HepG2 (cell line): Measurements from ENCODE around the gene AKR7A2. TPM values are rescaled to one million over a fixed set of nuclear protein-coding genes. Genes with fewer than 3 reads are reported as not detected.

Experiments used
- BCL6 ChIP-seq: IDR thresholded peaks from 2 replicates; pipeline ENCODE4 v1.6.1; 2016; ENCODE audit warnings: missing genetic modification reagents, missing compliant biosample characterization
- EZH2 ChIP-seq: conservative IDR thresholded peaks from 2 replicates; pipeline ENCODE4 v1.6.1; 2012; ENCODE audit warnings: mild to moderate bottlenecking, low read depth, low read length, moderate library complexity
- FLYWCH1 ChIP-seq: sonication (generic); formaldehyde crosslinking; IDR thresholded peaks from 2 replicates; pipeline ENCODE4 v1.8.1; 2023; ENCODE audit warnings: mild to moderate bottlenecking, missing genetic modification reagents
- MTF2 ChIP-seq: sonication (generic); formaldehyde crosslinking; IDR thresholded peaks from 2 replicates; pipeline ENCODE4 v1.5.0; 2020; ENCODE audit warnings: missing genetic modification reagents, borderline replicate concordance
- SOX5 ChIP-seq: IDR thresholded peaks from 2 replicates; pipeline ENCODE4 v1.6.1; 2016; ENCODE audit warnings: borderline replicate concordance
- polyA plus RNA-seq, 8 experiments: library from polyadenylated mRNA; depleted of rRNA in 3 of 8; stranded (reverse) in 7 of 8; unstranded in 1 of 8; fragments of >200 nt; fragmentation: Illumina TruSeq in 4 of 8; extraction: Trizol in 4 of 8; gene quantifications; 2 replicates each; pipeline versions ENCODE4 v1.2.1 to v1.2.3, GENCODE V29; 2011 to 2016; ENCODE audit warnings: low read depth in 4 of 8, missing spikeins in 1 of 8, mixed read lengths in 1 of 8; ENCODE audit not compliant: insufficient read depth in 1 of 8
- total RNA-seq, 5 experiments: library from RNA; depleted of rRNA; stranded (reverse); fragments of >200 nt; fragmentation: Illumina TruSeq; extraction: Trizol; gene quantifications; 2 replicates each; pipeline ENCODE4 v1.2.3, GENCODE V29; 2016; ENCODE audit warnings: low read depth in 1 of 5
- TF ChIP-seq, protein P1 (sequence below): IDR thresholded peaks from 2 replicates; pipeline ENCODE4 v1.6.1; 2016; ENCODE audit warnings: low read depth, missing genetic modification reagents, missing compliant biosample characterization
- TF ChIP-seq, protein P2 (sequence below): IDR thresholded peaks from 2 replicates; pipeline ENCODE4 v1.6.1; 2016; ENCODE audit warnings: missing biosample characterization, missing genetic modification reagents, low read depth
- TF ChIP-seq, protein P3 (sequence below): sonication (generic); formaldehyde crosslinking; IDR thresholded peaks from 2 replicates; pipeline ENCODE4 v1.4.0; 2020; ENCODE audit warnings: missing genetic modification reagents

Gene AKR7A2
- total and polyA plus RNA-seq, 2 of the 13 experiments (the other 11 are each of a cell fraction or from before 2014, with no cell fraction given), result 45.2 to 75.6 TPM

DNA sequence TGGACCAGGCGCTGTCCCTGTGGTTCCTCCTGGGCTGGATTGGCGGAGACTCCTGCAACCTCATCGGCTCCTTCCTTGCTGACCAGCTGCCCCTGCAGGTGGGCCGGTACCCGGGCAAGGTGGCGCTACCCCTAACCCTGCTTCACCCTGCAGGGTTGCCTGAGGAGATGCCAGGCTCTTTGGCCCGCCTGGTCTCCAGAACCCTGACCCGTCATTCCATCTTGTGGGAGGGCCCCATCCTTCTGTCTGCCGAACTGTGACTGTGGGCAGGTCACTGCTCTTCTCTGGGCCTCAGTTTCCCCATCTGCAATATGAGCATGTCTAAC lies 12.7 kb upstream of the AKR7A2 start (continued):
- TF ChIP-seq, protein P1, sequence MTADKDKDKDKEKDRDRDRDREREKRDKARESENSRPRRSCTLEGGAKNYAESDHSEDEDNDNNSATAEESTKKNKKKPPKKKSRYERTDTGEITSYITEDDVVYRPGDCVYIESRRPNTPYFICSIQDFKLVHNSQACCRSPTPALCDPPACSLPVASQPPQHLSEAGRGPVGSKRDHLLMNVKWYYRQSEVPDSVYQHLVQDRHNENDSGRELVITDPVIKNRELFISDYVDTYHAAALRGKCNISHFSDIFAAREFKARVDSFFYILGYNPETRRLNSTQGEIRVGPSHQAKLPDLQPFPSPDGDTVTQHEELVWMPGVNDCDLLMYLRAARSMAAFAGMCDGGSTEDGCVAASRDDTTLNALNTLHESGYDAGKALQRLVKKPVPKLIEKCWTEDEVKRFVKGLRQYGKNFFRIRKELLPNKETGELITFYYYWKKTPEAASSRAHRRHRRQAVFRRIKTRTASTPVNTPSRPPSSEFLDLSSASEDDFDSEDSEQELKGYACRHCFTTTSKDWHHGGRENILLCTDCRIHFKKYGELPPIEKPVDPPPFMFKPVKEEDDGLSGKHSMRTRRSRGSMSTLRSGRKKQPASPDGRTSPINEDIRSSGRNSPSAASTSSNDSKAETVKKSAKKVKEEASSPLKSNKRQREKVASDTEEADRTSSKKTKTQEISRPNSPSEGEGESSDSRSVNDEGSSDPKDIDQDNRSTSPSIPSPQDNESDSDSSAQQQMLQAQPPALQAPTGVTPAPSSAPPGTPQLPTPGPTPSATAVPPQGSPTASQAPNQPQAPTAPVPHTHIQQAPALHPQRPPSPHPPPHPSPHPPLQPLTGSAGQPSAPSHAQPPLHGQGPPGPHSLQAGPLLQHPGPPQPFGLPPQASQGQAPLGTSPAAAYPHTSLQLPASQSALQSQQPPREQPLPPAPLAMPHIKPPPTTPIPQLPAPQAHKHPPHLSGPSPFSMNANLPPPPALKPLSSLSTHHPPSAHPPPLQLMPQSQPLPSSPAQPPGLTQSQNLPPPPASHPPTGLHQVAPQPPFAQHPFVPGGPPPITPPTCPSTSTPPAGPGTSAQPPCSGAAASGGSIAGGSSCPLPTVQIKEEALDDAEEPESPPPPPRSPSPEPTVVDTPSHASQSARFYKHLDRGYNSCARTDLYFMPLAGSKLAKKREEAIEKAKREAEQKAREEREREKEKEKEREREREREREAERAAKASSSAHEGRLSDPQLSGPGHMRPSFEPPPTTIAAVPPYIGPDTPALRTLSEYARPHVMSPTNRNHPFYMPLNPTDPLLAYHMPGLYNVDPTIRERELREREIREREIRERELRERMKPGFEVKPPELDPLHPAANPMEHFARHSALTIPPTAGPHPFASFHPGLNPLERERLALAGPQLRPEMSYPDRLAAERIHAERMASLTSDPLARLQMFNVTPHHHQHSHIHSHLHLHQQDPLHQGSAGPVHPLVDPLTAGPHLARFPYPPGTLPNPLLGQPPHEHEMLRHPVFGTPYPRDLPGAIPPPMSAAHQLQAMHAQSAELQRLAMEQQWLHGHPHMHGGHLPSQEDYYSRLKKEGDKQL, result no peak
- TF ChIP-seq SOX5 (CRISPR knock-in tag) (no peak), BCL6 (CRISPR knock-in tag) (no peak), MTF2 (no peak), EZH2 (no peak), FLYWCH1 (CRISPR knock-in tag) (no peak)
- TF ChIP-seq, protein P2, sequence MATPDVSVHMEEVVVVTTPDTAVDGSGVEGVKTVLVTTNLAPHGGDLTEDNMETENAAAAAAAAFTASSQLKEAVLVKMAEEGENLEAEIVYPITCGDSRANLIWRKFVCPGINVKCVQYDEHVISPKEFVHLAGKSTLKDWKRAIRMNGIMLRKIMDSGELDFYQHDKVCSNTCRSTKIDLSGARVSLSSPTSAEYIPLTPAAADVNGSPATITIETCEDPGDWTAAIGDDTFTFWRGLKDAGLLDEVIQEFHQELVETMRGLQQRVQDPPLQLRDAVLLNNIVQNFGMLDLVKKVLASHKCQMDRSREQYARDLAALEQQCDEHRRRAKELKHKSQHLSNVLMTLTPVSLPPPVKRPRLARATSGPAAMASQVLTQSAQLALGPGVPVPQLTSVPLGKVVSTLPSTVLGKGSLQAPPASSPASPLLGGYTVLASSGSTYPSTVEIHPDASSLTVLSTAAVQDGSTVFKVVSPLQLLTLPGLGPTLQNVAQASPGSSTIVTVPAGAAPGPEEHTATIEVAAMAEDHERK (CRISPR knock-in tag), result no peak
- TF ChIP-seq, protein P3, sequence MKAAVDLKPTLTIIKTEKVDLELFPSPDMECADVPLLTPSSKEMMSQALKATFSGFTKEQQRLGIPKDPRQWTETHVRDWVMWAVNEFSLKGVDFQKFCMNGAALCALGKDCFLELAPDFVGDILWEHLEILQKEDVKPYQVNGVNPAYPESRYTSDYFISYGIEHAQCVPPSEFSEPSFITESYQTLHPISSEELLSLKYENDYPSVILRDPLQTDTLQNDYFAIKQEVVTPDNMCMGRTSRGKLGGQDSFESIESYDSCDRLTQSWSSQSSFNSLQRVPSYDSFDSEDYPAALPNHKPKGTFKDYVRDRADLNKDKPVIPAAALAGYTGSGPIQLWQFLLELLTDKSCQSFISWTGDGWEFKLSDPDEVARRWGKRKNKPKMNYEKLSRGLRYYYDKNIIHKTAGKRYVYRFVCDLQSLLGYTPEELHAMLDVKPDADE (CRISPR knock-in tag), result no peak
